GM18870 (cell line): Measurements from ENCODE around the gene GAS7.

ENCODE experiments used
- ATAC-seq: cut with Tn5 transposase; IDR thresholded peaks from one replicate; pipeline ENCODE4 v1.9.1; 2021; ENCODE audit warnings: moderate library complexity; ENCODE audit not compliant: unreplicated experiment

GAS7 gene

DNA sequence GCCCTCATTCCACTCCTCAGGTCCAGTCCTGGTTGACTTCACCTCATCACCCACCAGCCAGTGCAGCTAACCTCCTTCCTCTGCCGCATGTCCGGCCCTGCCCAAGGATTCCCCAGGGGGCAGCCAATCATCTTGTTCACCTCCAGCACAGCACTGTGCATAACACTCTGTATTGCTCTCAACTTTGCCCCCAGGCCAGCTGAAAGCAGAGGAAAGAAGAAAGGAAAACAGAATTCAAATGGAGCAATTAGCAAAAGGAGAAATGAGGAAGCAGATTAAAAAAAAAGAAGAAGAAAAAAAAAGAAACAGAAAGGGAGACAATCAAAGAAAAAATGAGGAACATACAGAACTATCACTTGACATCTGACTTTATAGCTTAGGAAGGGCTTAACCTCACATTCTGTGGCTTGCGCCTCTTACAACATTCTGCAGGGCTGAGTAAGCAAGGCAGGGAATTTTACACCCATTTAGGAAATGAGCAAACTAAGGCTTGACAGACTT lies 26.1 kb downstream of the GAS7 start:
- ATAC-seq, result no peak

DNA sequence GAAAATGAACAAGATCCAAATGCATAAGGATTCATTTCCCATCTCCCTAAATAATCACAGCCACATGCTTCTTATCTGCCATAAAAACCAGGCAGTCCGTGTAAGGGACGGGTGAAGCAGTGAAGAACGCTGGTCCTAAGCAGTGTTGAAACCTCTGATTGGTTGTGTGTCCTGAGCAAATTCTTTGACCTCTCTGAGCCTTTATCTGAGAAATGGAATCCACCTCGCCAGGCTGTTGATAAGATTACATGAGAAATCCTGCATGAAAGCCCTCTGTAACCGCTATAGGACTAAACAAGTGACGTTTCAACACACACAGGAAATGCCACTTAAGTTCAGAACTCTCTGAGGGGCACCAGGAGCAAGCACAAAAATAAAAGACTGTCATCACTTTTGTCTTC lies 26.8 kb downstream of the GAS7 start:
- ATAC-seq, result no peak

DNA sequence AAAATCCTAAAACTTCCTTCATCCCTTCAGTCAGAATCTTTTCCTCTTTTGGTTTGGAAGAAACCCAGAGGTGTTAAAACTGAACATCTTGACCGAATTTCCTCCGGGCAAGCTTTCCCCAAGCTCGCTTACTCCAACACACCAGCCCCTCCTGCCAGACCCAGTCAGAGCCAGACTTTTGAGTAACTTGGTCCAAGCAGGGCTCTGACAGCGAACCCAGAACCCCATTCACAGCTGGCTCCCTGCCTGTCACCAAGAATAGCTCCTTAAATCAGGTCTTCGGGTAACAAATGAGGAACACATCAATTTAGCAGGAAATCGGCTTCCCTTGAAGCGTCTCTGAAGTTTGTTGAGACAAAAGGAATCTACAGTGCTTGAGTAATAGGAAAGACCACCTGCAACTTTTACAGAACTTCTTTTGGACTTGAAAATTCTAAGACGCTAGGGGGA lies 27.3 kb downstream of the GAS7 start:
- ATAC-seq, result no peak

DNA sequence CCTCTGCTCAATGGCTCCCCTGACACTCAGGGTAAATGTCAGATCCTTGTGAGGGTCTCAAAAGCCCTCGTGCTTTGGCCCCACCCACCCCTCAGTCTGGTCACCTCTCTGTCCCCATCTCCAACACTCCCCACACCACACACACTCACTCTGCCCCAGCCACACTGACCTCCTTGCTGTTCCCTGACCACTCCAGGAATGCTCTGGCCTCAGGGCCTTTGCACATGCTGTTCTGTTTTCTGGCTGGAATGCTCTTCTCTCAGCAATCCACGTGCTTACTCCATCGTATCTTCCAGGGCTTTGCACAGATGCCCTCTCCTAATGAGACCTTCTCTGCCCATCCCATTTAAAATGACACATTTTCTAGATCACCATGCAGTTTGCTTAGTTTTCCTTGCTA lies 28.2 kb downstream of the GAS7 start:
- no peak for ATAC-seq

DNA sequence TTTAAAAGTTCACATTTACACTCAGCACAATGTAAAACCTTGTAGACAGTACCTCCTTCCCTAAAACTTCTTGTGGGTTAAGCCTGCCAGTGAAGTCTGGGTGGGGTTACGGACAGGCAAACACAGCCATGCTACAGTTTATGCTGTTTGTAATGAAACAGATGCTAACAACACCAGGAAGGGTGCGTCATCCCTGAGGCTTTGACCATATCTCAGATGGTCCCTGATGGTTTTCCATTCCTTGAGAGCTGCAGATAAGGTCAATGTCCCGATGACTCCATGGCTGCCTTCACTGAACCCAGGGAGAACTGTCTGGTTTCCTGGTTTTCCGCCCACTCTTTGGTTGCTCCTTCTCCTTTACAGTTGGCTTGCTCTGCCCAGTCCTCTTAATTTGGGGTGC lies 29.1 kb downstream of the GAS7 start:
- no peak for ATAC-seq

DNA sequence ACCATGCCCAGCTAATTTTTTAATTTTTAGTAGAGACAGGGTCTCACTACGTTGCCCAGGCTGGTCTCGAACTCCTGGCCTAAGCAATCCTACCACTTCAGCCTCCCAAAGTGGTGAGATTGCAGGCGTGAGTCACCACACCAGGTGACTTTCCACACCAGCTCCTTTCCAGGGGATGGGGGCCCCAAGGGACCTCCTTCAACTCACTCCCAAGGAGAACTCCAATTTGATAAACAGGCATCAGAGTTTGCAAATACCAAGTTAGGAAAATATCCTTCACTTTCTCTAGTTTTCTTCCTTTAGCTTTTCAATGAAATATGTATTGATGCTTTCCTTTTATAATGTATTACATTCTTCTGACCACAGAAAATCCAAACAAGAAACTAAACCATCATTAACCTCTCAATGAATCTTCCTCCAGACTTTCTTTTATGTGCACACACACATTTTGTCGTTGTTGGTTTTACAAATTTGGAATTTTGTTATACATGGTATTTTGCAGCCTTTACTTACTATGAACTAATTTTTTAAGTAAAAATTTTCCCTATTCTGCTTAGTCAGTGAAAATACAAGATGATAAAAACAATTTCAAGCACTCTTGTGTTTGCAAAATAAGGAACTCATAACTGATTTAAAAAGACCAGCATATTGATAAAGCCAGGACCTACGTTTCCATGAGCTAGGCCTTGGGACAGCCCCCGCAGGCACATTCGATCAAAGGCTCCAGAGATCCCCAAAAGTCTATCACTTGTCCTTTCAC lies 32.0 kb downstream of the GAS7 start:
- no peak for ATAC-seq

DNA sequence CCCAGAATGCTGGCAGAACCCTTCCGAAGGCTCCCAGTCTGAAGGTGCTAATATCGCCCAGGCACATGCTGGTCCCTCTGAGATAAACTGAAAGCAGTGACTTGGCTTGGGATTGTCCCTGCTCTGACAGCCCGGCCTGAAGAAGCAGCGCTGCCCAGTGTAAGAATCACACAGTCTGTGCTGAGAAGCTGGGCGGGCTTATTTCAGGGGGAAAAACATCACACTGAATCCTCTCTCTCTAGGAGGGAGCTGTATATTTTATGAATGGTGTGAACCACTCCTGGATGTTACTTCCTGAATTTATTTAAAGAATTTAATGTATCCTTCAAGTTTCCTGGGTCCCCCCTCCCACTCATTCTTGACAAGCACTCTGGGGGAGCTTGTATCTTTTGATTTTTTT lies 36.3 kb downstream of the GAS7 start:
- ATAC-seq, result peak; percentile 56

DNA sequence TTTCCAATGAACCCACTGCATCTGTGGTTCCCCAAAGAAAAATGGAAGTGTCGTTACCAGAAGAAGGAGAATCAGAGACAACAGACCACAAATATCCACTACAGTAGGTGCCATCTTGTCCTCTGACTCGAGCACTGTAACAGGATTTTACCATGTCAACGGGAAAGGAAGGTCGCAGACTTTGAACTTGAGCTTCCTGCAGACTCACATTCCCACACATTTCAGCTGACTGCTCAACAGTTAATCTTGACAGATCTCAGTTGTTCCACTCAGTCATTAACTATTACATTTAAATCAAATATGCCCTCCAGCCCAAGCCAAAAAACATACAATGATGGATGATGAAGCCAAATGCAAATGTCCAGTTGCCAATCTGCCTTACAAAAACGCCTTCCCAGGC lies 37.0 kb downstream of the GAS7 start:
- ATAC-seq, result no peak

DNA sequence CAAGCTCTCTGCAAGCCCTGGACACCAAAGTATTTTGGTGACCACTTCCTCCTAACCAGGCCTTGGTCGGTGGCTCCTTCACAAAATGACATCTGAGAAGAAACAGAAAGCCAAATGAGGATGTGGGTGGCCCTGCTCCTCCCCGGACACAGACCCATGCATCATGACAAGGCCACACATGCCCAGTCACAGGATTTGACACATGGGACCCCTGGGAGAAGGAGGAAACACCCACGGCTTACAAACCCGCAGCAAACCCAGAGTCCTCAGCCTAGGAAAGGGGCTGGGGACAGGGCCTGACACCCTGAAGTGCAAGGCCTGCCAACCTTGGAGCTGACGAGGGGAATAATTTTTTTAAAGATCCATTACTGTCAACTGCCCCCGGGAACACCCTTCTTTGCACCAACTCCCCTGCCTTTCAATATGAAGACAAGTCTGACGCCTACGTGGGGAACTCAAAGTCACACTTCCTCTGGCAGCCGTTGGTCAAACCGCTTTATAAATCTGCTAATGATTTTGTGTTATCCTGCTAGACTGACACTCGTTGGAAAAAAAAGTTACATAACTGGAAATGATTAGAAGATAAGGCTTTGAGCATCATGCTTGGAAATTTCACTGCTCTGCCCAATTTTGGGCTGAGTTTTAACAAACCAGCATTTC lies 41.3 kb downstream of the GAS7 start:
- ATAC-seq, result no peak

DNA sequence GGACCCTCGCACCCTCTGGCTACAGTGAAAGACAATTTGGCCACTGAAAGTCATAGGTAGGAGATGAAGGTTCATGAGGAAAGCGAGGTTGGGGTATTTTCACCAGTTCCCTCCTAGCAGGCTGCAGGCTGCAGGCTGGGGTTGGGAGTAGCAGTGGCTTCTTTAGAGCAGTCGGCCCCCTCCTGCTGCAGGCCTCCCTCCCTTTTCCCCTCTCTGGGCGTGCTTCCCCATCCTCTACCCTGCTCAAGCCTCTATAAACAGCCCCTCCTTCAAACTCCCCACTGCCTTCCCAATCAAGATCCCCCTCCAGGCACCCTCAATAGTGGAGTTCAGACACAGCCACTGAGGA lies 41.8 kb downstream of the GAS7 start:
- ATAC-seq, result no peak

DNA sequence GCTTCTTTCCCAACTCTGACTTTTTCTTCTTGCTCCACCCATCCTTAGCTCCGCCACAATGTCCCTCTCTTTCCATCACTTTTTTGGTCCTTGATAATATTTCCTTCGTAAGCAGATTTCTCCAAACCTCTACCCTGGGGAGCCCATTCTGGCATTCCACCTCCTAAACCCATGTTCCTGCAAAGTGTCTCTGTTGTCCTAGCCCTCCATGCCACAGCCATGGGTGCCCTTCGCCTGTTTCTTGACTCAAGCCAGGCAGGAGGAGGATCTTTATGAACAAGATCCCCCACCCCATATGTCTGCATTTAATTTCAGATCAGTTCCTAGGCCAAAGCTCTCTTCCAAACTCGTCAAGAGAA lies 42.4 kb downstream of the GAS7 start:
- ATAC-seq, result no peak

DNA sequence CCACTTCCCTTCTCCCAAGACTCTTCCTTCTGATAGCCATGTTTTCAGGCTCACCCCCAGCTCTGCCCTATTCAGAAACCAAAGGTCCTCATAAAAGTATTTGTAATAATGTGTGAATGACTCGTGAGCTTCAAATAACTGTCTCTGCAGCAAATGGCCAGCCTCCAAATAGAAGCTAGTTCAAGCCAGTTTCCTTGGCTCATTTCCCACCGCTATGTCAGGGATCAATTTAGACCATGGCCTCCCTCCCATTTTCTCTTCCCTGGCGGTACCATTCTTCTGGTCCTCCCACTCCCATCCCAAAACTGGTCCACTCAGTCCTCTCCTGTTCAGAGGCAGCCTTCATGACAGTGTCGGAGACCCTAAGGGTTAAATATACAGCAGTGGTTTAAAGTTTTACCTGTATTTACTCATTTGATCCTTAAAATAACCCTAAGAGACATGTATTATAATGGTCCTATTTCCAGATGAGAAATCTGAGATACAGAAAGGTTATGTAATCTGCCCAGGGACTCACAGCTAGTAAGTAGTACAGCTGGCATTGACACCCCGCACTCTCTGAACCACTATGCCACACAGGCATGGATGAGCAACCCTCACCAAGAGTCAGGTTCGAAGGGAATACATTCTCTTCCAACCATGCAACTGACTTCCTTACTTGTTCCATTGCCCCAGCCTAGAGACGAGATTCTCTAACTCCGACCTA lies 42.9 kb downstream of the GAS7 start:
- no peak for ATAC-seq

DNA sequence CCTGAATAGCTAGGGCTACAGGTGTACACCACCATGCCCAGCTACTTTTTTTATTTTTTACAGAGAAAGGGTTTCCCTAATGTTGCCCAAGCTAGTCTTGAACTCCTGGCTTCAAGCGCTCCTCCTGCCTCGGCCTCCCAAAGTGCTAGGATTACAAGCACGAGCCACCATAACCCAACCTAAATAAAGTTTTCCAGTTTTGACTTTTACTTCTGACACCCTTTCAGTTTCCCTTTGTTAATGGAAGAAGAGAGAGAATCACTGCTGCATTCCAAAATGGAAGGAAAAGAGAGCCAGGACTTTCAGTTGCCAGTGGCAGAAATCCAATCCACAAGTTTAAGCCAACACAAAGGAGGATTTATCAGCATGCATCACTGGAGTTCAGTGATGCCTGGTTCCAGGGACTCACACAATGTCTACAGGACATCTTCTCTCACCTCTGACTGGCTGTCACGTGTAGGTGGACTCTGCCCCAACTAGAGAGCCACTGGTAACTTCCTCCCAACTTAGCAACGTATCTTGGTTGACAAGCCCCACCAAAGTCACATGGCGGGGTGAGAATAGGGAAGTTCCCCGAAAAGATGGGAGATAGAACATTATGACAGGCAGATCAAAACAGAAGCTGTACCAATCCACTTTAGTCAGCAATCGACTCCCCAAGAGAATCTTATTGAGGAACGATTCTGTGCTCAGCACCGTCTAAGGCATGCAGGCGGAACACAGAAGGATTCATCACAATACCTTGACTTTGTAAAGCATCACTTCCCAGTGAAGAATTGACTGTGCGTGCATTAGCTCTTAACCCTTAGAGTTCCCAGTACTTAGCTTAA lies 46.5 kb downstream of the GAS7 start:
- peak; percentile 42 for ATAC-seq

DNA sequence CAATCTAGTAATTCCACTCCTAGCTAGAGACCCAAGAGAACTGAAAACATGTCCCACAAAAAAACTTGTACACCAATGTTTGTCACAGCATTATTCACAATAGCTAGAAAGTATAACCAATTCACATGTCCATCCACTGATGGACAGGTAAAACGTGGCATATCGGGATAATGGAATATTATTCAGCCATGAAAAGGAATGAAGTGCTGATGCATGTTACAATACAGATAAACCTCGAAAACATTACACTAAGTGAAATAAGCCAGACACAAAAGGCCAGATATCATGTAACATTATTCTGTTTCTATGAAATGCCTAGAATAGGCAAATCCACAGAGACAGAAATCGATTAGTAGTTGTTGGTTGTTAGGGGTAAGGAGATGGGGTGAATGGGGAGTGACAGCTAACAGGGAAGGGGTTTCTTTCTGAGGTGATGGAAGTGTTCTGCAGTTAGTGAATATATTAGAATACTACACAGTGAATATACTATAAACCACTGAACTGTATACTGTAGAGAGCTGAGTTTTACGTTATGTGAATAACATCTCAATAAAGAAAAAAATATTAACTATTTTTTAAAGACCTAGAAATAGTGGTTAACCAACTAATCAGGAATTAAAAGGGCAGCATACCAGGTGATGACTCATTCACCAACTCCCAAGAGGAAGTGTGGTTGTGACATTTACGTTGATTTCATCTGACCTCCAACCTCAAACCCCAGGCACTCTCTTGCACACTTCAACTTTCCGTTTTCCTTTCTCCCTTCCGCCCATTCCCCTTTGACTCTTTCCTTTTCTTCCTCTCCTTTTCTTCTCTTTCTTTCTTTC lies 48.6 kb downstream of the GAS7 start:
- ATAC-seq, result peak; percentile 58

DNA sequence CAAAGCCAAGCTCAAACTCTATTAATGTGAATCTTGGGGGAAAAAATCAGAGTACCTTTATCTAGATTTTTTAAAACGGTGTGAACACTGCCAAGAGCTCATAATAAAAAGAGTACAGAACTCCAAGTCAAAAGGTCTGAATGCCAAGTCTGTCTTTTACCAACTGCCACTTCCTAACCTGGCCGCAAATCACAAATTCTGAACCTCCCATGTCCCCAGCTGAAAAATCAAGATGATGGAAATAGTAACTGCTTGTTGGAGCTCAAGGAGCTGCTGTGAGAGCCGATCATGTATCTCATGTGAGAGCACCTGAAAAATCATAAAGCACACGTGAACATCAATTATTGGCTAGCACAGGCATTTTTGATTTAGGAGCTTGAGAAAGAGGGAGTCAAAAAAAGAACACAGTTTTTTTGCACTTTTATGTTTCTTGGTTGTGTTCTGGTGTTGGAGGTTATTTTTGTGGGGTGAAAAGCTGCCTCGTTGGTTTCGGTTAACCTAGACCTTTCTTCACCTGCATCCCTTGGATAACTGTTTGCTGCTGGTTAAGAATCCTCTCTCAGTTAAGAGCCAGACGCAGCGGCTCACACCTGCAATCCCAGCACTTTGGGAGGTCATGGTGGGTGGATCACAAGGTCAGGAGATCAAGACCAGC lies 50.5 kb downstream of the GAS7 start:
- no peak for ATAC-seq

DNA sequence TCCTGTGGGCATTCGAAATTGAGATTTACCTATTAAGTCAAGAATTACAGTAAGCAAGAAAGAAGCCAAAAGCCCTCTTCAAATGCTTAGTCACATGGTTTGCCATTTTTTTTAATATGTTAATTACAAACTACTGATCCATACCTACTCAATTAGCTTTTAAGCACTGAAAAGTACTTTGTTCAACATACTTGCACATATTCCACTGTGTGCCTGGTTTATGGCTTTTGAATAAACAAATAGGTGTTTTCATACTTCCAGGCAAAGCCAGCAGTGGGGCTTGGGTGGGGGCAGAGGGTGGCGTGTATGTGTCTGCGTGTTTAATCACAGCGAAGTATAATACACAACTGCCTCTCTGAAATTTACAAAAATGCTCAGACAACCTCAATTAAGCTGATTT lies 51.4 kb downstream of the GAS7 start:
- no peak for ATAC-seq

DNA sequence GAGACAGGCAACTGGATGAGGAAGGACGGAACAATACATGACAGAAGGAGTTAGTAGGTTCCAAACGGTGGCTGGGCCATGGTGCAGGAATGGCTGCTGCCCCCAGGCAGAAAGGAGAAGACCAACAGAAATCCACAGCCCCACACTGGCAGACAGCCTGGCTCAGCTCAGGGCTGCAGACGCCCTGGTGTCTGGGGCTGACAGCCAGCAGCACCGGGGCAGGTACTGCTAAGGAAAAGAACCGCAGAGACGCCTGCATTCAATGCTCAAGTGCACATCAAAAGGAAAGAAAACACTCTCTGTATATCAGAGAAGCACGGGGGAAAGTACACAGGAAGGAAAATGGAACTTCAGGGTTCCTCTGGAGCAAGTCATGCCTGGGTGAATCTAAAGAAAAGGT lies 53.4 kb downstream of the GAS7 start:
- ATAC-seq, result no peak

DNA sequence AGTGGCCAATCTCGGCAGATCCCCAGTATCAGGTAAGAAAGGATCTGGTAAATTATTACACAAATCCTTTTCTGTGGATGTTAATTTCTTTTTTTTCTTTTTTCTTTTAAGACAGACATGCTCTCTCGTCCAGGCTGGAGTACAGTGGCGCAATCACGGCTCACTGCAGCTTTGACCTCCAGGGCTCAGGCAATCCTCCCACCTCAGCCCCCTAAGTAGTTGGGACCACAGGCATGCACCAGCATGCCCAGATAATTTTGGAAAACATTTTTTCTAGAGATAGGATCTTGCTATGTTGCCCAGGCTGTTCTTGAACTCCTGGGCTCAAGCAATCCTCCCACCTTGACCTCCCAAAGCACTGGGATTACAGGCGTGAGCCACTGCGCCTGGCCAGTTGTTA lies 54.0 kb downstream of the GAS7 start:
- ATAC-seq, result no peak

DNA sequence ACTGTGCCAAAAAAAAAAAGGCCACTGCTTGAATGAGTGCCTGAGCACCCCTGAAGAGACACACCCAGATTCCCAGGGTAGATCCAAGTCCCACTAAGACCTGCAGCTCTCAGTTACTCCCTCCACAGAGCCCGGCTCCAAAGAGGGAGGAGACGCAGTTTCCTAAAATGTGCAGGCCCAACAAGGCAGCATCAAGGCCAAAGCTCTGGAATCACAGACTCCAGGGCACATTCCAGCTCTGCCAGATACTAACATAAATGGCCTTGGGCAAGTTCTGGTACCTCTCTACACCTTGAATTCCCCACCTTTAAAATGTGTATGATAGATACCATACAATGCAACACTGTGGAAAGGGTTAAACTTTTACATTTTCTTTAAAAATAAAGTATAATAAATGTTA lies 57.0 kb downstream of the GAS7 start:
- ATAC-seq, result no peak

DNA sequence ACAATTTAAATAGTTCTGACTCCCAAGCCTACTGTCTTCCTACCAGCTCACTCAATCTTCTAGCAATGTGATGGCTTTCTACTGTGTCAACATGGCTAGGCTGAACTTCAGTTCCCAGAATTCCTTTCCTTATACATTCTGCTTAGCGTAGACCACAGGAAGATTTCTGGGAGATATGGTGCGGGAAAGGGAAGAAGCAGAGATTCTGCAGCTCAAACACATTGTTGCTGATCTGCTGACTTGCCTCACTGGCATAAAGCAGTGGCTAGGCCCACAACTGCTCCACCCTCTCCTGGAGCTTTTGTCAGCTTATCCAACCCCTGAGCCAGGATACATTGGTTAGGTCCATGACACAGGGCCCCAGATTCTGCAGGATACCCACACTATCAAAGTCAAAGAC lies 58.8 kb downstream of the GAS7 start:
- ATAC-seq, result no peak
